DND-41 (cell line): ENCODE data around the gene ACTL8.

Experiments used
- EZH2 ChIP-seq: IDR thresholded peaks from 3 replicates; pipeline ENCODE4 v1.6.1; 2012; ENCODE audit warnings: borderline replicate concordance, low read depth, mild to moderate bottlenecking, moderate library complexity, low read length, inconsistent platforms; ENCODE audit not compliant: severe bottlenecking
- TF ChIP-seq, protein P1 (sequence below): IDR thresholded peaks from 2 replicates; pipeline ENCODE4 v1.5.1; 2012; ENCODE audit warnings: borderline replicate concordance, low read length, moderate library complexity, mild to moderate bottlenecking; ENCODE audit not compliant: poor library complexity, severe bottlenecking; ENCODE audit errors: extremely low read depth

DNA sequence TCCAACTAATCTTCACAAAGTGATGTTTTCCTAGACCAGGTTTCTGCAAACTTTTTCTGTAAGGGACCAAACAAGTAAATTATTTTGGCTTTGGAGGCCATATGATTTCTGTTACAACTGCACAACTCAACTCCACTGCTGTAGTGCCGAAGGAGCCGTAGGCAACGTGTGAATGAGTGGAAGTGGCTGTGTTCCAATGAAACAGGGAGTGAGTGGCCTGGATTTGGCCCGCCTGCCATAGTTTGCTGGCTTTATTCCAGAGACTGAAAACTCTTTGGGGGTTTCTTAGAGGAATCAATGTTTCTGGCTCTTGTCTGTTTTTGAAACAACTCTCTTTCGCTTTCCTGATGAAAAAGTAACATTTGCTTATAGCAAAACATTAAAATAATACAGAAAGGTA, 12.6 kb upstream of the ACTL8 start:
- TF ChIP-seq, protein P1, sequence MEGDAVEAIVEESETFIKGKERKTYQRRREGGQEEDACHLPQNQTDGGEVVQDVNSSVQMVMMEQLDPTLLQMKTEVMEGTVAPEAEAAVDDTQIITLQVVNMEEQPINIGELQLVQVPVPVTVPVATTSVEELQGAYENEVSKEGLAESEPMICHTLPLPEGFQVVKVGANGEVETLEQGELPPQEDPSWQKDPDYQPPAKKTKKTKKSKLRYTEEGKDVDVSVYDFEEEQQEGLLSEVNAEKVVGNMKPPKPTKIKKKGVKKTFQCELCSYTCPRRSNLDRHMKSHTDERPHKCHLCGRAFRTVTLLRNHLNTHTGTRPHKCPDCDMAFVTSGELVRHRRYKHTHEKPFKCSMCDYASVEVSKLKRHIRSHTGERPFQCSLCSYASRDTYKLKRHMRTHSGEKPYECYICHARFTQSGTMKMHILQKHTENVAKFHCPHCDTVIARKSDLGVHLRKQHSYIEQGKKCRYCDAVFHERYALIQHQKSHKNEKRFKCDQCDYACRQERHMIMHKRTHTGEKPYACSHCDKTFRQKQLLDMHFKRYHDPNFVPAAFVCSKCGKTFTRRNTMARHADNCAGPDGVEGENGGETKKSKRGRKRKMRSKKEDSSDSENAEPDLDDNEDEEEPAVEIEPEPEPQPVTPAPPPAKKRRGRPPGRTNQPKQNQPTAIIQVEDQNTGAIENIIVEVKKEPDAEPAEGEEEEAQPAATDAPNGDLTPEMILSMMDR = no peak
- no peak for TF ChIP-seq EZH2
